ENCODE measurements around the gene SMURF1.
A peak's percentile ranks its signal among the peaks of the same experiment; 100 is the strongest.
"Not testable (repeated sequence)": the region's sequence is repeated elsewhere in the genome, so short reads cannot be mapped to it uniquely, and the experiment has no call there.

The SMURF1 gene

DNA sequence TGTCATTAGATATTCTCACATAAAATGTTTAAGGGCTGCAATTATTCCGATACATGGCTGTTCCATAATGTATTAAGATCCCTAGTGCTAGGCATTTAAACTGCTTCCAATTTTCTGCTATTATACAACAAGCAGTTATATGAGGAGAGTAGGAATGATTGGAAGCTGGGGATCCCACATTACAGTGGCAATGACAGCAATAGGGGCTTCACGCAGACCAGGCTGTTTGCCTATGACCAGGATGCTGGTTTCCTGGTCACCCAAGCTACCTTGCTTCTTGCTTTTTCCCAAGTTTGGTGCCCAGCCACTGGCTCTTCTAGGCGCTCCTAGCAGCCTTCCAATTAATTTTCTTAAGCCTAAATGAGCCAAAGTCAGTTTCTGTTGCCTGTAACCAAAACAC lies 39.3 kb downstream of the SMURF1 start:
- DNase-seq (ENCODE audit: extremely low read depth, low read depth) = no peak

DNA sequence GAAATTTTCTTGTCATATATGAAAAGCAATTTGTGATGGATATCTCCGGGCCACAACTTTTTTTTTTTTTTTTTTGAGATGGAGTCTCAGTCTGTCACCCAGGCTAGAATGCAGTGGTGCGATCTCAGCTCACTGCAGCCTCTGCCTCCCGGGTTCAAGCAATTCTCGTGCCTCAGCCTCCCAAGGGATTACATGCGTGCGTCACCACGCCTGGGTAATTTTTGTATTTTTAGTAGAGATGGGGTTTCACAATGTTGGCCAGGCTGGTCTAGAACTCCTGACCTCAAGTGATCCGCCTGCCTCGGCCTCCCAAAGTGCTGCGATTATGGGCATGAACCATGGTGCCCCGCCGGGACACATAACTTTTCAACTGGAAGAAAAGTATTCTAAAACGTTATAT lies 40.1 kb downstream of the SMURF1 start:
- DNase-seq (ENCODE audit: extremely low read depth, low read depth) = not testable (repeated sequence)

More for the DNA sequence above, 39.3 kb downstream of the SMURF1 start:
- TF ChIP-seq, protein P1, sequence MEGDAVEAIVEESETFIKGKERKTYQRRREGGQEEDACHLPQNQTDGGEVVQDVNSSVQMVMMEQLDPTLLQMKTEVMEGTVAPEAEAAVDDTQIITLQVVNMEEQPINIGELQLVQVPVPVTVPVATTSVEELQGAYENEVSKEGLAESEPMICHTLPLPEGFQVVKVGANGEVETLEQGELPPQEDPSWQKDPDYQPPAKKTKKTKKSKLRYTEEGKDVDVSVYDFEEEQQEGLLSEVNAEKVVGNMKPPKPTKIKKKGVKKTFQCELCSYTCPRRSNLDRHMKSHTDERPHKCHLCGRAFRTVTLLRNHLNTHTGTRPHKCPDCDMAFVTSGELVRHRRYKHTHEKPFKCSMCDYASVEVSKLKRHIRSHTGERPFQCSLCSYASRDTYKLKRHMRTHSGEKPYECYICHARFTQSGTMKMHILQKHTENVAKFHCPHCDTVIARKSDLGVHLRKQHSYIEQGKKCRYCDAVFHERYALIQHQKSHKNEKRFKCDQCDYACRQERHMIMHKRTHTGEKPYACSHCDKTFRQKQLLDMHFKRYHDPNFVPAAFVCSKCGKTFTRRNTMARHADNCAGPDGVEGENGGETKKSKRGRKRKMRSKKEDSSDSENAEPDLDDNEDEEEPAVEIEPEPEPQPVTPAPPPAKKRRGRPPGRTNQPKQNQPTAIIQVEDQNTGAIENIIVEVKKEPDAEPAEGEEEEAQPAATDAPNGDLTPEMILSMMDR (IDR thresholded peaks at IDR 0.05; ENCODE audit: low read depth, low read length) = no peak

DNA sequence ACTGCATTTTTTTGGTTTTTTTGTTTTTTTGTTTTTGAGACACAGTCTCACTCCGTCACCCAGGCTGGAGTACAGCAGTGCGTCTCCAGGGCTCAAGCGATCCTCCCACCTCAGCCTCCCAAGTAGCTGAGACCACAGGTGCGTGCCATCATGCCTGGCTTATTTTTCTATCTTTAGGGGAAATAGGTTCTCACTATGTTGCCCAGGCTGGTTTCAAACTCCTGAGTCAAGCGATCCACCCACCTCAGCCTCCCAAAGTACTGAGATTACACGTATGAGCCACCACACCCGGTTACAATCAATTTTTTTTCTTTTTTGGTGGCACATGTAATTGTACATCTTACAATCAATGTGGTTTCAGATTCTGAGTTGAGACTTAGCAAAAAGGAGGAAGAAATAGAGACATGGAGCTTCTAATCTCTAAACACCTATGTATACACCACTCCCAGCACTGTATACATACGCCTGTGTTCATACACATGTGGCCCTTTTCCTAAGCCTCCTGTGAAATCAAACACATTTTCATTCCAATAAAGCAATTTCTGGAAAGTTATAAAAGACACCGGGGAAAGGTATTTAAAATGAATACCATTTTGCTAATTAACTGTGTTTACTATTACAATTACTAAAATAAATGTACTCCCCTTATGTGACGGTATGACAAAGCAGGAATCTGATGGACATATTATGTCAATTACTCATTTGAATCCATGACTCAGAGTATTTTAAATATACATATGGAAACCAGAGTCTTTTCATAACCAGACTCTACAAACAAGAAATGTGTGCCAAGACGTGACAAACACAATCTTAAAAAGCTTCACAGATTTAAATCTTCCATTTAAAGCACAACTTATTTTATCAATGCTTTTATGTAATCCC lies 40.9 kb downstream of the SMURF1 start:
- TF ChIP-seq, protein P1 (IDR thresholded peaks at IDR 0.05; ENCODE audit: low read depth, low read length) = no peak
- no peak for DNase-seq (ENCODE audit: extremely low read depth, low read depth)

DNA sequence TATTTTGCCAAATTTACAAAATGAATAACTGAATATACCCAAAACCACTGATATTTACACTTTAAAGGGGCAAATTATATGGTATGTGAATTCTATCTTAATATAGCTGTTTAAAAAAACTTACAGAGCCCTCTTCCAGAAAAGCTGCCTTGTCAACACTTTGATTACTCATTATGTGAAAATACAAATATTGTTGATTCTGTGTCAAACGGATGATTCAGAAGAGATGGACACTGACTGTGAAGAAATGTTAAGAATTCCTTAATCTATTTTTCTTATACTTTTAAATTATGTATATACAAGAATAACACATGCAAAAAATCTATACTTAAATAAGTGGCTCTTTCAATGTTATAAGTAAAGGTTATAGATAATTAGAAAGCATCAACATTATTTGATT lies 41.5 kb downstream of the SMURF1 start:
- TF ChIP-seq, protein P1 (IDR thresholded peaks at IDR 0.05; ENCODE audit: low read depth, low read length) = no peak
- DNase-seq (ENCODE audit: extremely low read depth, low read depth) = no peak

DNA sequence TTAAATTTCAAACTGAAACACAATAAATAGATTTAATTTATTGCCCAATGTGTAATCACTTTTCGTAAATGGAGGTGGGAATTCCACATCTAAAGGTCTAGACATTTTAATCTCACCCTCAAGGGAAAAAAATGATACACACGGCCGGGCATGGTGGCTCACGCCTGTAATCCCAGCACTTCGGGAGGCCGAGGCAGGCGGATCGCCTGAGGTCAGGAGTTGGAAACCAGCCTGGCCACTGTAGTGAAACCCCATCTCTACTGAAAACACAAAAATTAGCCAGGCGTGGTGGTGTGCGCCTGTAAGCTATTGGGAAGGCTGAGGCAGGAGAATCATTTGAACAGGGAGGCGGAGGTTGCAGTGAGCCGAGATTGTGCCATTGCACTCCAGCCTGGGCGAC lies 42.4 kb downstream of the SMURF1 start:
- DNase-seq (ENCODE audit: extremely low read depth, low read depth) = not testable (repeated sequence)

DNA sequence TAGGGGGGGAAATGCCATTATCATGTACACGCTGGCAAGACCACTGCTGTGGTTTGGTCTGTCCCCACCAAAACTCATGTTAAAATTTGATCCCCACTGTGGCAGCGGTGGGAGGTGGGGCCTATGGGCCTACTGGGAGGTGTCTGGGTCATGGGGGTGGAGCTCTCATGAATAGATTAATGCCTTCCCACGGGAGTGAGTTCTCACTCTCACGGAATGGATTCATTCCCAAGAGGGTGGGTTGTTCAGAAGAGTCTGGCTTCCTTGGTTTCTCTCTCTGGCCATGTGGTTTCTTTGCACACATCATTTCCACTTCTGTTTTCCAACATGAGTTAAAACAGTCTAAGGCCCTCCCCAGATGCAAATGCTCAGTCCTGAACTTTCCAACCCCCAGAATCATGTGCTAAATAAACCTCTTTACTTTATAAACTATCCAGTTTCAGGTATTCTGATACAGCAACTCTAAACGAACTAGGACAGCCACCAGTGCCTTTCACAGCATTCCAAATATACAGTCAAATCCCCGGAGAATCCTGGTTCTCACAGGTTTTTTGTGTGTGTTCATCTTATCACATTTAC lies 44.3 kb downstream of the SMURF1 start:
- no peak for DNase-seq (ENCODE audit: extremely low read depth, low read depth)
- TF ChIP-seq, protein P1 (IDR thresholded peaks at IDR 0.05; ENCODE audit: low read depth, low read length) = no peak

DNA sequence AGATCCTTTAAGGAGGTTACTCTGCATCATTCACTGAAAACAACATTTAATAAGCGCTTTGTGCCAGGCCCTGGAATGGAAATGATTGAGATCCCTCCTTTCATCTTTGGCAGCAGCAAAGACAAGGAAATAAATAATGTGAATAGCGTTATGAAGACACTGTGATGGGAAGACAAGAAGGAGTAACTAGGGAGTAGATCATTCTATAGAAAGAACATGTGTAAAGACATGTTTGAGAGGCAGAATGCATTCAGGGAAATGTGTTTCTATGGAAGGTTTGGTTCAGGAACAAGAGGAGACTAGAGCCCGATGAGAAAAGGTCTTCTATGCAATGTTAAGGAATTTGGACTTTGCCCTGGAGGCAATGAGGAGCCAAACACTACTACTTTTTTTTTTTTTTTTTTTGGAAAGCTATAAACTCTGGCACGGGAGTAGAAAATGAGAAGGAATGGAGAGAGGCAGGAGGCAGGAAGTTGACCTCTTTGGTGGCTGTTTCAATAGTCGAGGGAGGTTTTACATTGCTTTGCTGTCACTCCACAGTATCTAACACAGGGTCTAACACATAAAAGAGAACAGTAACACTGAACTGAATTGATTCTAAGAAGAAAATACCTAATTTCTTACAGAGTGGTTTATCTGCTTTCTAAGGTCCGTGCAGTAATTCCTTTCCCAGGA lies 44.9 kb downstream of the SMURF1 start:
- DNase-seq (ENCODE audit: extremely low read depth, low read depth) = peak; percentile 32
- TF ChIP-seq, protein P1 (IDR thresholded peaks at IDR 0.05; ENCODE audit: low read depth, low read length) = no peak

DNA sequence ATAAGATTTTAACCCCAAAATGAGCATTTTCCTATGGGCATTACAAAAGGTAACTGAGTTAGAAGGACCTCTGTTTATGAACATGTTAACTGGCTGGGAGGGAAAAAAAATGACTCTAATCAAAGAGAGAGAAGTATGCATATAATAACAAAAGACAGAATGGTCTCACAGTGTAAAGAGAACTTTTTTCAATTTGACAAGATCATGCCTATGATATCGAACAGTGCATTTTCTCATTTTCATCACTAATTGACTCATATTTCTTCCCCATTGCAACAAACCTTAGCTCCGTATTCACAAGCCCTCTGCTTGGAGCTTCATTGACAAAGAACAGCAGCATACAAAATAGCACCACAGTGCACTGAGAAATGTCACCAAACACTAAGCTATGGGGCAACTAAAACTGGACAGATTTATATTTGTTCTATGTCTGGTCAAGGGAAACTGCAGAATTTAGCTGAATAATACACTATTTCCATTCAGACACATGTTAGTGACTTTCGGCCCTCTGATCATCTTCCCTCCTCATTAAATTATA lies 45.6 kb downstream of the SMURF1 start:
- TF ChIP-seq, protein P1 (IDR thresholded peaks at IDR 0.05; ENCODE audit: low read depth, low read length) = no peak
- DNase-seq (ENCODE audit: extremely low read depth, low read depth) = no peak
